GM10266 (cell line): Measurements from ENCODE around the gene EPS15.

Source experiments
- DNase-seq: peaks from one replicate; pipeline ENCODE4 v3.0.0; 2012; ENCODE audit errors: extremely low spot score
- CTCF ChIP-seq: IDR thresholded peaks from 2 replicates; pipeline ENCODE4 v1.5.1; 2012; ENCODE audit warnings: mild to moderate bottlenecking, low read depth; ENCODE audit not compliant: control insufficient read depth, insufficient read depth; ENCODE audit errors: missing control alignments

Gene EPS15

GRCh38 chr1:51341876-51342496 lies 177.1 kb downstream of the EPS15 start:
- TF ChIP-seq CTCF: no peak

DNA sequence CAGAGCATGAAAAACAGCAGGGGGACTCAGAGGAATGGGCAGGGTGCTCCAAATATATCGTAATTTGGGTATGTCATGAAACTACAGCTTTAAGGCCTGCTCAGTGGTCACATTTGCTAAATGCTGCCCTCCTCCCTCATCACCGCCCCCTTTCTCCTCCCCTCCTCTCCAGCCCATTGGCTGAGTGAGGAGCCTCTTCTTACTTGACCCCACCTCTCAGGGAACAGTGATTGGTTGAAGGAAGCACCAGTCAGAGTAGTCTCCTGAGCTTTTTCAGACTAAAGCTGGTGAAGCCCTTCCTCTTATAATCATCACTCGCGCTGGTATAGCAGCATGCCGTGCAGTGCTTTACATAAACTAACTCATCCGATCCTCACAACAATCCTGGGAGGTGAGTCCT lies 178.7 kb downstream of the EPS15 start:
- no peak for TF ChIP-seq CTCF
- peak; percentile 12 for DNase-seq

More at GRCh38 chr1:51341876-51342496, 177.1 kb downstream of the EPS15 start:
- peak; percentile 77 for DNase-seq

DNA sequence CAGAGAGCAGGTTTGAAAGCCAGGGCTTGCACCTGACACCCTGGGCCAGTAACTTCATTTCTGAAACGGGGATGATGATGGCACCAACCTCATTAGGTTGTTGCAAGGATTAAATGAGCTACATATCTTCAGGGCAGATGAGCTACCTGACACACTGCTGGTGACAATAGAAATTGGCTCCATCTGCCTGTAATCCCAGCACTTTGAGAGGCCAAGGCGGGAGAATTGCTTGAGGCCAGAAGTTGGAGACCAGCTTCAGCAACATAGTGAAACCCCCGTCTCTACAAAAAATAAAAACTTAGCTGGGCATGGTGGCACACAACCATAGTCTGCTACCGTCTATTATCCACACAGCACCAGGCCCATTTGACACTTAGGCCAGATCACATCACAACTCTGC lies 182.4 kb downstream of the EPS15 start:
- no peak for DNase-seq
- TF ChIP-seq CTCF: no peak

DNA sequence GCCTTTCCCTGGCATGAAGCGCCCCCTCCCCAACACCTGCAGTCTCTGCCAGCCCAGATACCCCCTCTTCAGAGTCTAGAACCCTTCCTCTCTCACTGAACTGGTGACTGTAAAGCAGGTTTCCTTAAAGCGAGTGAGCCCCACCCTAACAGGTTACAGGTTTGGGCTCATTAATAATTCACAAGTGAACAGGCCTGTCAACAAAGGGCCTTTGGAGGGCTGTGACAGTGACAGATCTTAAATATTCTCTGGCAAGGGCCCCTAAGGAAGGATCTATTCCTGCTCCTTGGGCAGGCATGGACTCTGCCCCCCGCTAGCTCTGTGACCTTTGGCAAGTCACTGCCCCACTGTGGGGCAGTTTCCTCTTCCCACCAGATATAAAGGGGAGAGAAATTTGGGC lies 183.1 kb downstream of the EPS15 start:
- no peak for TF ChIP-seq CTCF

DNA sequence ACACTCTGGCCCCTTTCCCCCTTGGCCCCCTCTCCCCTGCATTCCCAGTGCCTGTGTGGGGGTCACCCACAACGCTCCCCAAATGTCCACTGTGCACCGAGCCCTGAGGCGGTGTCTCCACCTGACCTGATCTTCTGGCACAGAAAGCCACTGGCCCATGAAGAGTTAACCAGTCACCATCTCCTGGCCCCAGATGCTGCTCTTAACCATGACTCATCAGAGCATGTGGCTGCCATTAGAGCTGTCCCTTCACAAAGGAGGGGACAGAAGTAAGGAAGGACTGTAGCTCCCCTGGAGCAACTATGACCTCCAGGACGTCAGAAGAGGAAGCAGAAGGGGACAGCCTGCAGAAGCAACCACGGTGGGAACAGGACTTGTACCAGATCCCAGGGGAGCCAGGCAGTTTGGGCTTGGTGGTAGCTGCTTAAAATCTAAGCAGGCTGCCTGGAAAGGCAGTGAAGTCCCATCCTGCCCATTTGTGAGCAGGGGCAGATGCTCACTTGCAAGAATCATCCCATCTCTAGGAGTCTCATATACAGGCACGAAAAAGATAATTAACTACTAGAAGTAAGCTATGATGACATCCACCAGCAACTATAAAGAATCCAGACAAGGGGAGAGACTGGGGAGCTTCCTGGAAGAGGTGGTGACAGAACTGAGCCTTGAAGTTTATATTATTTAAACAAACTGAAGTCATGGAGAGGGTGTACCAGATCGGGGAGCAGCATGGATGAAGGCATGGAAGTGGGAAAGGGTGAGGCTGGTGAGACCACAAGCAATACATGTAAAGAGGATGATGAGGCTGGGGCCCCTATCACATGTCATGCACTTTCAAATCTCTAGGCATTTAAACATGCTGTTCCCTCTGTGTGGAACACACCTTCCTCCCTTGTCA lies 187.6 kb downstream of the EPS15 start:
- DNase-seq: peak; percentile 78

More for the DNA sequence above, 183.1 kb downstream of the EPS15 start:
- no peak for DNase-seq

DNA sequence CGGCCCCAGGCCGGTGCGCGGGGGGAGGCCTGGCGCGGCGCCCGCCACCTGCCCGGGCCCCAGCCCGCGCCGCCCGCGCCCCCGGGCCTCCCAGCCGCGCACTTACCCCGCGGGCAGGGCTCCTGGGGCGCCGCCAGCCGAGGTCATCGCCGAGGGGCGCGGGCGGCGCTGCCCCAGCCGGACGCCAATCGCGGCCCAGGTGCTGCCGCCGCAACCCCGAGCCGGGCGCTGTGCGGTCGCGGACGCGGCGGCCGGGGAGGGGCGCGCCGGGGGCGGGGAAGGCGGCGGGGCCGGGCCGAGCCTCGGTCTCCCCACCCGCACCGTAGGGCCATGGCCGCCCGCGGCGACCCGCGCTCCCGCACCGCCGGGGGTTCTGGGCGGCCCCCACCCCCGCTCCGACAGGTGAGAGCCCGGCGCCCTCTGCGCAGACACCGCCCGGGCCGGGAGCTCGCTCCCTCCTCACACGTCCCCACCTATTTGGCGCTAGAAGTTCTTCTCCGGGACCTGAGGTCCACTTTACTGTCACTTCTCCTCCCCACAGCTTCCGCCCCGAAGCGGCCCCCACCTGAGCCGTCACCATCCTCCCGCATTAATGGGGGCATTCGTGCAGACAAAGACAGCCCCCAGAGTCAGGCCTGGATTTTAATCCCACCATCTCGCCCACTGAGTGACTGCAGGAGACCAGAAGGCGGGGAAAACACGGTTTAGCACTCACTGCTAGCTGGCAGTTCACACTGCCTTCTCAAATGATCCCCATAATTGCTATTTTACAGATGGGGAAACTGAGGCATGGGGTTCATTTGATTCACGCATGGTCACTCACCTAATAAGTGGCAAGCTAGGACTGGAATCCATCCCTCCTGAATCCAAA lies 188.5 kb downstream of the EPS15 start, which contains the start of gene TTC39A:
TTC39A (minus strand) TSS at position 232 of the 871 bp plus-strand sequence; CDS start at position 147, 85 bp downstream.
- TF ChIP-seq CTCF: no peak
- peak; percentile 70 for DNase-seq

More for the DNA sequence above, 187.6 kb downstream of the EPS15 start:
- TF ChIP-seq CTCF: no peak
